GM23338 (cell line): Measurements from ENCODE around the gene ATG2B.

Source experiments
- CREB1 ChIP-seq: fragments of 250-450 bp; sonication (Bioruptor Pico); IDR thresholded peaks from 2 replicates; pipeline ENCODE4 v1.5.0; 2020; ENCODE audit warnings: low read depth, mild to moderate bottlenecking, moderate library complexity
- CTCF ChIP-seq, 2 experiments: fragments of 200-600 bp in 1 of 2; sonication (generic) in 1 of 2; conservative IDR thresholded peaks; 2 replicates each; pipeline versions ENCODE4 v1.5.1 to v1.6.1; 2016 to 2017; ENCODE audit warnings: antibody characterized with exemption in 2 of 2, low read depth in 2 of 2, mild to moderate bottlenecking in 2 of 2, moderate library complexity in 1 of 2
- ETS1 ChIP-seq: IDR thresholded peaks from 2 replicates; pipeline ENCODE4 v1.6.1; 2016; ENCODE audit warnings: antibody characterized with exemption
- EZH2 ChIP-seq: fragments of 200-600 bp; sonication (generic); IDR thresholded peaks from one replicate; pipeline ENCODE4 v1.8.0; 2017; ENCODE audit warnings: antibody characterized with exemption, mild to moderate bottlenecking, low read depth; ENCODE audit not compliant: unreplicated experiment
- EZH2phosphoT487 ChIP-seq: fragments of 200-600 bp; sonication (generic); IDR thresholded peaks from one replicate; pipeline ENCODE4 v1.8.1; 2018; ENCODE audit warnings: antibody characterized with exemption; ENCODE audit not compliant: unreplicated experiment
- POLR2AphosphoS5 ChIP-seq: IDR thresholded peaks from 2 replicates; pipeline ENCODE4 v1.6.1; 2016; ENCODE audit warnings: antibody characterized with exemption, low read depth
- ZNF462 ChIP-seq: fragments of 250-450 bp; sonication (Bioruptor Pico); IDR thresholded peaks from 2 replicates; pipeline ENCODE4 v1.5.0; 2020; ENCODE audit warnings: mild to moderate bottlenecking, moderate library complexity

GRCh38 chr14:96273629-96274028 lies 89.5 kb downstream of the ATG2B start:
- TF ChIP-seq CTCF (conservative IDR thresholded peaks at IDR 0.05; ENCODE audit: low read depth in 2 of 2) (no peak), POLR2AphosphoS5 (no peak), ETS1 (no peak), ZNF462 (CRISPR knock-in tag) (no peak), EZH2phosphoT487 (no peak), CREB1 (CRISPR knock-in tag) (no peak), EZH2 (no peak)
